Kidney (tissue), 14 donors: ENCODE results near the gene ARRDC4. TPM values are rescaled to one million over a fixed set of nuclear protein-coding genes. Genes with fewer than 3 reads are reported as not detected.

Experiments
- DNase-seq, 5 donors: peaks; one replicate each; pipeline ENCODE4 v3.0.0-alpha.2; 2013 to 2020
- FAIRE-seq: peaks from 2 replicates; lab custom pipeline; 2012; peaks lifted over from hg19 to GRCh38; lab: Jason Lieb, UNC
- H3K27ac ChIP-seq, 2 donors: one replicate each; pipeline ENCODE4 v1.7.0; 2013; ENCODE audit warnings: low read depth in 2 of 2, low read length in 2 of 2, inconsistent platforms in 1 of 2
- H3K27me3 ChIP-seq: one replicate; pipeline ENCODE4 v1.7.1; 2013; ENCODE audit warnings: low read length, inconsistent platforms; ENCODE audit not compliant: control insufficient read depth, insufficient read depth
- H3K36me3 ChIP-seq, 3 donors: one replicate each; pipeline versions ENCODE4 v1.7.0 to v1.7.1; 2013; ENCODE audit warnings: low read length in 3 of 3, control low read depth in 1 of 3, inconsistent platforms in 1 of 3; ENCODE audit not compliant: insufficient read depth in 3 of 3, control insufficient read depth in 2 of 3
- H3K4me1 ChIP-seq, 3 donors: one replicate each; pipeline versions ENCODE4 v1.7.0 to v1.7.1; 2013; ENCODE audit warnings: low read length in 3 of 3, inconsistent platforms in 1 of 3, low read depth in 1 of 3; ENCODE audit not compliant: control insufficient read depth in 2 of 3, insufficient read depth in 2 of 3
- H3K4me3 ChIP-seq, 3 donors: one replicate each; pipeline versions ENCODE4 v1.7.0 to v1.8.1; 2013; ENCODE audit warnings: low read length in 3 of 3, control low read depth in 1 of 3, inconsistent platforms in 1 of 3
- H3K9ac ChIP-seq, 3 donors: one replicate each; pipeline versions ENCODE4 v1.7.0 to v1.7.1; 2013; ENCODE audit warnings: low read length in 3 of 3, control low read depth in 1 of 3, inconsistent platforms in 1 of 3
- H3K9me3 ChIP-seq, 3 donors: one replicate each; pipeline versions ENCODE4 v1.7.0 to v1.7.1; 2013; ENCODE audit warnings: low read length in 3 of 3, control low read depth in 1 of 3, inconsistent platforms in 1 of 3; ENCODE audit not compliant: control insufficient read depth in 2 of 3, insufficient read depth in 1 of 3
- intact Hi-C: fragments of 100-400 bp; cut with DNase I; formaldehyde crosslinking; loops from one replicate; pipeline ENCODE4 v1.11.1; 2022
- polyA plus RNA-seq: library from polyadenylated mRNA; stranded (reverse); fragments of 350-450 nt; fragmentation: Illumina TruSeq; extraction: RNeasy Lipid Tissue Mini Kit (QIAGEN cat#74804); gene quantifications from one replicate; pipeline ENCODE4 v1.2.3, GENCODE V29; 2014; ENCODE audit warnings: low read depth, low replicate concordance; ENCODE audit not compliant: insufficient read depth
- total RNA-seq: library from RNA; stranded (reverse); fragmentation: NEBNext Ultra II Directional; extraction: Animal tissue kit (Norgen Biotek cat#: 25700); gene quantifications from one replicate; pipeline ENCODE4 v1.2.1, GENCODE V29; 2021
- TF ChIP-seq, protein P1 (sequence below): IDR thresholded peaks from 3 replicates; pipeline ENCODE4 v1.5.1; 2012; ENCODE audit warnings: mild to moderate bottlenecking, moderate library complexity, borderline replicate concordance; ENCODE audit not compliant: insufficient read depth; ENCODE audit errors: extremely low read depth
- donor health status: control.
- donor health status: control.
- donor health status: control.
- donor health status: control.
- donor health status: control.
- donor health status: DM: yes; HTN: yes; CAD: no.
- donor health status: Normal renal cell carcinoma (clear cell type).

ARRDC4 gene
- total and polyA plus RNA-seq, 2 donors from 2014 or later: 20.9 to 48.7 TPM

GRCh38 chr15:97959724-97960363 is 659 bp upstream of the ARRDC4 start:
- DNase-seq (no peak), FAIRE-seq (peak; percentile 99)
- peak overlapping the region; percentile 21 to 59 (median 33) for H3K9ac ChIP-seq
- H3K4me1 ChIP-seq: peaks cover 0 to 5% (median 0%) of the 10 kb centered on the region in 3 donors
- TF ChIP-seq, protein P1, sequence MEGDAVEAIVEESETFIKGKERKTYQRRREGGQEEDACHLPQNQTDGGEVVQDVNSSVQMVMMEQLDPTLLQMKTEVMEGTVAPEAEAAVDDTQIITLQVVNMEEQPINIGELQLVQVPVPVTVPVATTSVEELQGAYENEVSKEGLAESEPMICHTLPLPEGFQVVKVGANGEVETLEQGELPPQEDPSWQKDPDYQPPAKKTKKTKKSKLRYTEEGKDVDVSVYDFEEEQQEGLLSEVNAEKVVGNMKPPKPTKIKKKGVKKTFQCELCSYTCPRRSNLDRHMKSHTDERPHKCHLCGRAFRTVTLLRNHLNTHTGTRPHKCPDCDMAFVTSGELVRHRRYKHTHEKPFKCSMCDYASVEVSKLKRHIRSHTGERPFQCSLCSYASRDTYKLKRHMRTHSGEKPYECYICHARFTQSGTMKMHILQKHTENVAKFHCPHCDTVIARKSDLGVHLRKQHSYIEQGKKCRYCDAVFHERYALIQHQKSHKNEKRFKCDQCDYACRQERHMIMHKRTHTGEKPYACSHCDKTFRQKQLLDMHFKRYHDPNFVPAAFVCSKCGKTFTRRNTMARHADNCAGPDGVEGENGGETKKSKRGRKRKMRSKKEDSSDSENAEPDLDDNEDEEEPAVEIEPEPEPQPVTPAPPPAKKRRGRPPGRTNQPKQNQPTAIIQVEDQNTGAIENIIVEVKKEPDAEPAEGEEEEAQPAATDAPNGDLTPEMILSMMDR: no peak
- peak overlapping the region; percentile 65 to 68 for H3K27ac ChIP-seq
- H3K27me3 ChIP-seq: no peaks in the 10 kb centered on the region
- H3K36me3 ChIP-seq: no peaks in the 10 kb centered on the region
- peak overlapping the region; percentile 45 to 55 (median 54) for H3K4me3 ChIP-seq
- intact Hi-C loops: no loop called here
- H3K9me3 ChIP-seq: no peaks in the 10 kb centered on the region

GRCh38 chr15:97961067-97961954 is 808 bp downstream of the ARRDC4 start:
- DNase-seq: peak; percentile 42 to 91 (median 48)
- peak overlapping the region; percentile 66 to 87 for H3K27ac ChIP-seq
- no peak for FAIRE-seq
- peaks cover 0 to 9% (median 0%) of the 10 kb centered on the region in 3 donors for H3K36me3 ChIP-seq
- H3K4me1 ChIP-seq: peaks cover 0 to 10% (median 0%) of the 10 kb centered on the region in 3 donors
- peak overlapping the region; percentile 84 to 90 (median 84) for H3K4me3 ChIP-seq
- H3K9ac ChIP-seq: peak overlapping the region; percentile 4 to 84 (median 64)
- no peaks in the 10 kb centered on the region for H3K27me3 ChIP-seq
- H3K9me3 ChIP-seq: no peaks in the 10 kb centered on the region
- intact Hi-C loops: no loop called here
- TF ChIP-seq, protein P1: no peak

DNA sequence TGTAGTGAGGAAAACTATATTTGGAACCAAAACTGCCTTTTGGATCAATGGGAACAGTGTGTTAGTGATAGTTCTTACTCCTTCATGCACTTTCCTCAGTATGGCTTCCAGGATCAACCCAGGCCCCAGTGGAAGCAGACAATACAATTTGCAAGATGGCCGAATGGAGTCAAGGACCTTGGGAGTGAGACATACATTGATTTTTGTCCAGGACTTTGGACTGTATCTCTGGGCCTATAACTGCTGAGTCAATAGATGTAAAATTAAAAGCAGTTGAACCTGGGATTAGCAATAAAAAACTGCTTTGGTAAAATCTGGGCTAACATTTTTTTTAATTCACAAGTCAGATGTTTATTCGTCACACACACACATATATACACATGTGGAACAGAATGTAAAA is 1.8 kb downstream of the ARRDC4 start:
- Histone ChIP-seq H3K4me3 (peak overlapping the region in 2 of 3 donors; percentile 84 to 90), H3K27ac (no peak overlapping the region), H3K27me3 (no peaks in the 10 kb centered on the region), H3K4me1 (peaks cover 0 to 11% (median 0%) of the 10 kb centered on the region in 3 donors), H3K36me3 (peaks cover 0 to 11% (median 0%) of the 10 kb centered on the region in 3 donors), H3K9me3 (no peaks in the 10 kb centered on the region), H3K9ac (no peak overlapping the region)
- DNase-seq (no peak), FAIRE-seq (no peak)
- TF ChIP-seq, protein P1: no peak
- intact Hi-C loops: no loop called here
